KBM-7 (cell line): ENCODE data around the gene MFN2.
"Not testable (repeated sequence)": the region's sequence is repeated elsewhere in the genome, so short reads cannot be mapped to it uniquely, and the experiment has no call there.

Source experiments
- DNase-seq: peaks from one replicate; pipeline ENCODE4 v3.0.0-alpha.2; 2015
- in situ Hi-C: fragments of 300-500 bp; cut with MboI; formaldehyde crosslinking; loops from 2 replicates; pipeline ENCODE4 v1.14.3; 2020; ENCODE audit warnings: low sequenced_read_pairs, low pct_unique_long_range_greater_than_20kb, mixed read lengths

The MFN2 gene

DNA sequence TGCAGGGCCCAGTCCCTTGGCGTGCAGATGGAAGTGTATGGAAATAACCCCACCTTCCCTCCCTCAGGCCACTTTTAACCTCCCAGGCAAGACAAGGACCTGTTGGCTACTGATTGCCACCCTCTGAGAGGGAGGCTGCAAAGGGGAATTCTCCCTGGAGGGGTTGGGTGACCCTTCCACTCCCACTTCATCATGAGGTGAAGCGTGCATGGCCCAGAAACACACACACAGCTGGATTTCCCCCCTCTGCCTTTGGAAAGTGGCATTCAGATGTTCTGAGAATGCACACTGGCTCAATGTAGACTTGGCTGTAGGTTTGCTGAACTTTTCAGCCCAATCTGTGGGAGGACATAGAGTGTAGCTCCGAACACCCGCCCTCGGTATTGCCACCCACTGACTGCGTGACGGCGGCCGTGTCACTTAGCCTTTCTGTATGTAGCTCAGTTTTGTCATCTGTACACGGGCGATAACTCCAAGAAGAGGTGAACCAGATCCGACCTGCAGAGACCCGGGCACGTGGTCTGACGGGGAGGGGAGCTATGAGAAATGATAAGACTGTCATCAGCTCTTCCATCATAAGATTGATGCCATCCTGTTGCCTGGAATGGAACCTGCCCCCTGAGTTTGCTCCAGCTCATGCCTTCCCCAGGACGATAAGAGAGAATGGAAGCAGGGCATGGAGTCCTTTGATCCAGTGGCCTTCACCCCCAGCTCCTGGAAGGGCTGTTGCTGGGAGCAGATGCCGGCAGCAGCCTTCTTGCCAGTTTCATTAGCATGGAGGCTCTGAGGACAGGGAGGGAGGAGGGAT is 58.3 kb downstream of the MFN2 start:
- in situ Hi-C loops: no loop called here
- no peak for DNase-seq

- in situ Hi-C loops: no loop called here
Measured at GRCh38 chr1:12039164-12039525, 58.9 kb downstream of the MFN2 start.

GRCh38 chr1:12039824-12040456 is 59.7 kb downstream of the MFN2 start:
- in situ Hi-C loops, DNase-seq: not testable (repeated sequence)

More at GRCh38 chr1:12039164-12039525, 58.9 kb downstream of the MFN2 start:
- DNase-seq: no peak

DNA sequence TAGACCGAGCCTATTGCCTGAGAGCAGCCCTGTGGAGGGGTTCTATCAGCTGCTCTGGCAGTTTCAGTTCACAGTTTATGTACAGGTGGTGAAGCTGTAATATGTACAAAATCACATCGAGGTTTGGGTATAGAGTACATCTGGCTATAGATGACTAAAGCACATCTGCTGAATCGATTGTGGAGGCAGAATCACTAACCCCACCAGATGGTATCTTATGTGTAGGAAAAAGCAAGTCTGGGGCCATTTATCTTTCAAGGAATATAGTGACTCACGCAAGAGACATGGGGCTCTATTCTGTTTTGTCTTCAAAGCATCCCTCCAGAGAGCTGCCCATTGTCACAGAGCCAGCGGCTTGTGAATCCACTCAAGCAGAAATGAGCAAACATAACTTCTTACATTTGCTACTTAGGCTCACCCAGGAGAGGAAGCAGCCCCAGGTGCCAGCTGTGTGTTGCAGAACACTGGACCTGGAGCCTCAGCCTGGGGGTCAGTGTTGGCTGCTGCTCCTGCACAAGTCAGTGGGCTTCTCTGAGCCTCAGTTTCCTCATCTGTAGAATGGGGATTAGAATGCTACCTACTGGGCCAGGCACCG is 60.3 kb downstream of the MFN2 start:
- in situ Hi-C loops: no loop called here
- peak; percentile 50 for DNase-seq

DNA sequence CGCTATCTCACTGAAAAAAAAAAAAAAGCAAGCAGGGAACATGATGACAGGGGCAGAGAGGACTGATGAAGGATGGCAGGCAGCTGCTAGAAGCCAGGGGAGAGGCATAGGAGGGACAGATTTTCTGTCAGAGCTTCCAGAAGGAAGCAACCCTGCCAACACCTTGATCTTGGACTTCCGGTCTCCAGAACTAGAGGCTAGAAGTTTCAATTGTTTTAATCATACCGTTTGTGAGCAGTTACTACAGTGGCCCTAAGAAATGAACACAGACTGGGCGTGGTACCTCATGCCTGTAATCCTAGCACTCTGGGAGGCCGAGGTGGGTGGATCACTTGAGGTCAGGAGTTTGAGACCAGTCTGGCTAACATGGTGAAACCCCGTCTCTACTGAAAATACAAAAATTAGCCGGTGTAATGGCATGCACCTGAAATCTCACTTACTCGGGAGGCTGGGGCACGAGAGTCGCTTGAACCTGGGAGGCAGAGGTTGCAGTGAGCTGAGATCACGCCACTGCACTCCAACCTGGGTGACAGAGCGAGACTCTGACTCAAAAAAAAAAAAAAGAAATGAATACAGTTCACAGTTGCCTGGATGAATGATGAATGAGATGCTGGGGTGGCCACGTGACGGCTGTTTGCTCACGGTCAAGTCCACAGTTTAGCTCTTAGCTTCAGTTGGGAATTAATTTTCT is 64.1 kb downstream of the MFN2 start:
- in situ Hi-C loops, DNase-seq: not testable (repeated sequence)

- no peak for DNase-seq
- in situ Hi-C loops: no loop called here
Measured at GRCh38 chr1:12046749-12047119, 66.5 kb downstream of the MFN2 start.

- in situ Hi-C loops: no loop called here
- DNase-seq: no peak
Measured at GRCh38 chr1:12047120-12047876, 67.1 kb downstream of the MFN2 start.

GRCh38 chr1:12048372-12048771 is 68.1 kb downstream of the MFN2 start:
- in situ Hi-C loops: no loop called here
- no peak for DNase-seq

GRCh38 chr1:12049616-12050015 is 69.4 kb downstream of the MFN2 start:
- in situ Hi-C loops: no loop called here
- no peak for DNase-seq

GRCh38 chr1:12051361-12051760 is 71.1 kb downstream of the MFN2 start:
- DNase-seq: no peak
- in situ Hi-C loops: no loop called here

GRCh38 chr1:12052008-12052573 is 71.8 kb downstream of the MFN2 start:
- DNase-seq: no peak
- in situ Hi-C loops: no loop called here

- no peak for DNase-seq
- in situ Hi-C loops: no loop called here
Measured at GRCh38 chr1:12052997-12053686, 72.9 kb downstream of the MFN2 start.

DNA sequence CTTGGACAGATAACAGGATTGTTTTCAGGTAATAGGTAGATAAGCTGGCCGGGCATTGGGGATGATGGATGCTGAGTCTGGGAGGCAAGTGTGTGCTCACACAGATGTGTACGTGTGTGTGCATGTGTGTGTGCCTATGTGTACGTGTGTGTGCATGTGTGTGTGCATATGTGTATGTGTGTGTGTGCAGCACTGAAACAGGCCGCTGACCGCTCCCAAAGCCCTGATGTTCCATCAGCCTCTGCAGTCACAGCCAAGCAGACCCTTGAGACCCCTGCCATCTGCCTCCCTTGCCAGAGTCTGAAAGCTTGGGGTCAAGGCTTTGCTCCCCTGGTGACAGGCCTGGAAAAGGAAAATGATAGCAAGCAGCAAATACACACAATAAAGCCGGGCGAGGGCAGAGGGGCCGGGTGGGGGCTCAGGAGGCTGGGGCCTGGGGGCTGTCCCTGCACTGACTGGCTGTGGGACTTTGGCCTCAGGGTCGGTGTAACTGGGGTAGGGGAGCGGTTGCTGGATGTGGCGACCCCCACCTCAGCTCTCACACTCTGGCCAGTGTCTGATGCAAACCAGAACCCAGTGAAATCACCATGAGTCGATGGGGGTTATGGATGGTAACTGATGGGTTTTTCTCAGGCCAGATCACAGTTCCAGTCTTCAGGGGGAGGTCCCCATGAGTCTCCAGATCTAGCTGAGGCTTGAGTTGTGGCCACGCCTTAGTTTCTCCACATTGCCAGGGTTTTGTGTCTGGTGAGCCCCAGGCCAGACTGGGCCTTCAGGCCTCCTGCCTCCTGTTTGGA is 73.7 kb downstream of the MFN2 start:
- in situ Hi-C loops: no loop called here
- no peak for DNase-seq

- no peak for DNase-seq
- in situ Hi-C loops: no loop called here
Measured at GRCh38 chr1:12055259-12055658, 75.0 kb downstream of the MFN2 start.

- no peak for DNase-seq
Measured at GRCh38 chr1:12056331-12056841, 76.1 kb downstream of the MFN2 start.

GRCh38 chr1:12057382-12057781 is 77.1 kb downstream of the MFN2 start:
- no peak for DNase-seq
- in situ Hi-C loops: no loop called here

More at GRCh38 chr1:12056331-12056841, 76.1 kb downstream of the MFN2 start:
- in situ Hi-C loops: no loop called here

DNA sequence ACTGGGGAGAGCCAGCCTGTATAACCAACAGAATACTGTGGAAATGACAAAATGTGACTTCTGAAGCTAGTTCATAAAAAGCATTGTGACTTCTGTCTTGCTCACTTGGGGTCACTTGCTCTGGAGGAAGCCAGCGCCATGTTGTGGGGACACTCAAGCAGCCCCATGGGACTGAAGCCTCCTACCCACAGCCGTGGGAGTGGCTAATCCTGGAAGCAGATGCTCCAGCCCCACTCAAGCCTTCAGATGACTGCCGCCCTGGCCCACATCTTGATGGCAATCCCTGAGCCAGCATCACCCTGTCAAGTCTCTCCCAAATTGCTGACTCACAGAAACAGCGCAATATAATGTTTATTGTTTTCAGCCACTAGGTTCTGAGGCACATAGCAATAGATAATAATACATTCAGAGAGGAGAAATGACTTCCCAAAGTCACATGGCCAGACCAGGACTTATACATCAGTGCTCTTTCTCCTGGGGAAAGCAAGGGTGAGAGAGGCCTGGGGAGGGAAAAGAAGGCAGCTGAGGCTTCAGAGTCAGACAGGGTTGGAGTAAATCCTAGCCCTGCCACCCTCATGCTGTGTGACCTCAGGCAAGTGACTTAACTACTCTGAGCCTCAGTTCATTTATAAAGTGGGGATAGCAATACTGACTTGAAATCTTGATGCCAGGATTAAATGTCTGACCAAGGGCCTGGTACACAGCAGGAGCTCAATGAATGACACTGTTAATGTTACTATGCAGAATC is 77.9 kb downstream of the MFN2 start:
- DNase-seq: no peak
- in situ Hi-C loops: no loop called here
